ENCODE data around the gene IFNA6.

Gene IFNA6

DNA sequence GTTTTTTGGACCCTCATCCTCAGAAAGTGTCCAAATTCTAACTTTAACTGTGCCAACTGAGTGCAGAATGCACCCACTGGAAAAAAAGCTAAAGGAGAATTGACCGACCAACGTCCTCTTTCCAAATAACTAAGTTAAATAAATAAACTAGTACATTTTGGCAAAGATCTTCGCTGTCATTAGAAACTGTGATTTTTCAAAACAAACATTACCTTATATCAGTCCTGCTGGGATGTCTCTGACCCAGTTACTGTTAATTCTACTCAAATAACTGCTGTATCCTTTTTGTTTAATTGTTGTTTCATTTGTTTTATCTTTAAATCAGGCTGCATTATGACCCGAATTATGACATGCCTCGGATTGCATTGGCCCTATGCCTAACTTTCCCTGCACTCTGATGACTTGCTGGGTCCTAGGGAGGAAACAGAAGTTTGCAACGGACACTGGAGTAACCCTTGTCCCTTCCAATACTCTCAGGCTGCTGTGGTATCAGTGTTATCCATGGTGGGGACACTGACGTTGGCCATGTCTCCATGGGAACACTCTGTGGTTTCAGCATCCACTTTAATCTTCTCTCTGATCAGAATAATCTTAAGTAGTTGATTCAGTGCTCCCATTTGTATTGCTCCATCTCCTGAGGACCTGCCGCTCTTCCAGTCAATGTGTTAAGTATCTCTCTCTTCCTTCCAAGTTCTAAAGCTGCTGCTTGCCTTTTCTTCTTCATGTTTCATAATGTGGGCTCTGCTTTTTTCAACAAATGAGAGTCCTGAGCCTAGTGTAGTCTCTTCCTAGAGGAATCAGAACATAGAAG is 34.5 kb downstream of the IFNA6 start:
- FAIRE-seq (no peak), DNase-seq (ENCODE audit: insufficient read length, low spot score) (no peak)
- TF ChIP-seq CTCF (IDR thresholded peaks at IDR 0.05; ENCODE audit: insufficient read depth, missing control alignments) = no peak

DNA sequence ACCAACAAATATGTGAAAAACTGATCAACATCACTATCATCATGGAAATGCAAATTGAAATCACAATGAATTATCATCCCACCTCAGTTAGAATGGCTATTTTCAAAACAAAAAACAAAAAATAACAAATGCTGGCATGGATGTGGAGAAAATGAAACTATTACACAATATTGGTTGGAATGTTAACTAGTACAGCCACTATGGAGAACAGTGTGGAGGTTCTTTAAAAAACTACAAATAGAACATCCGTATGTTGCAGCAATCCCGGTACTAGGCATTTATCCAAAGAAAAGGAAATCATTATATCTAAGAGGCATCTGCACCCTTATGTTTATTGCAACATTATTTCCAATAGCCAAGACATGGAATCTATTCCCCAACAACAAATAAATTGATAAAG is 36.5 kb downstream of the IFNA6 start:
- DNase-seq (ENCODE audit: insufficient read length, low spot score) (no peak), FAIRE-seq (no peak)
- no peak for TF ChIP-seq CTCF (IDR thresholded peaks at IDR 0.05; ENCODE audit: insufficient read depth, missing control alignments)

GRCh38 chr9:21311889-21312288 is 38.8 kb downstream of the IFNA6 start:
- FAIRE-seq = no peak
- DNase-seq (ENCODE audit: insufficient read length, low spot score) = no peak
- TF ChIP-seq CTCF (IDR thresholded peaks at IDR 0.05; ENCODE audit: insufficient read depth, missing control alignments) = no peak

- FAIRE-seq (no peak), DNase-seq (ENCODE audit: insufficient read length, low spot score) (no peak)
- TF ChIP-seq CTCF (IDR thresholded peaks at IDR 0.05; ENCODE audit: insufficient read depth, missing control alignments) = no peak
Observed at GRCh38 chr9:21305213-21305612, 45.5 kb downstream of the IFNA6 start, which contains the start of gene IFNA5. Gene IFNA5, minus strand, starts transcription at chr9:21305313. Its CDS starts 57 bp downstream, at chr9:21305256.

Data from D721Med (cell line).